IMR-90 (cell line): ENCODE results near the gene AAK1. TPM values are rescaled to one million over a fixed set of nuclear protein-coding genes. Genes with fewer than 3 reads are reported as not detected.

Experiments
- ATAC-seq: fragments of 200-7000 bp; cut with Tn5 transposase; 2 replicates; pipeline ENCODE4 v1.9.1; 2020; ENCODE audit warnings: low read depth, mild to moderate bottlenecking, moderate library complexity
- BruUV-seq: library from RNA; stranded (reverse); fragments of 400-500 nt; replicated peaks from 2 replicates; lab custom pipeline; 2021; lab: Mats Ljungman, UMichigan
- CTCF ChIA-PET: fragments of 300-600 bp; formaldehyde crosslinking; extraction: SDS; loops from one replicate; lab custom pipeline; 2021; ENCODE audit warnings: antibody characterized with exemption; lab: Yijun Ruan, JAX
- POLR2A ChIA-PET: fragments of 300-600 bp; sonication (Branson Sonifier 250); formaldehyde crosslinking; loops from one replicate; lab custom pipeline; 2022; ENCODE audit warnings: antibody characterized with exemption; ENCODE audit not compliant: unreplicated experiment; lab: Charles Lee
- DNase-seq: peaks from one replicate; pipeline ENCODE4 v3.0.0; 2013
- H2AFZ ChIP-seq: replicated peaks from 2 replicates; pipeline ENCODE3; 2013; ENCODE audit warnings: low read length, mild to moderate bottlenecking; ENCODE audit not compliant: poor library complexity
- H2AK5ac ChIP-seq: 2 replicates; pipeline ENCODE4 v1.6.1; 2013; ENCODE audit warnings: low read depth, low read length, inconsistent platforms
- H2AK9ac ChIP-seq: replicated peaks from 2 replicates; pipeline ENCODE3; 2013; ENCODE audit warnings: mild to moderate bottlenecking, low read depth, low read length, moderate library complexity; ENCODE audit not compliant: poor library complexity
- H2BK120ac ChIP-seq: 2 replicates; pipeline ENCODE4 v1.6.1; 2013; ENCODE audit warnings: low read depth, low read length, inconsistent platforms
- H2BK15ac ChIP-seq: 3 replicates; pipeline ENCODE4 v1.6.1; 2013; ENCODE audit warnings: low read depth, low read length, inconsistent platforms
- H2BK20ac ChIP-seq: 2 replicates; pipeline ENCODE4 v1.6.1; 2013; ENCODE audit warnings: low read depth, mild to moderate bottlenecking, inconsistent platforms, low read length, moderate library complexity
- H2BK5ac ChIP-seq: 2 replicates; pipeline ENCODE4 v1.6.1; 2013; ENCODE audit warnings: mild to moderate bottlenecking, low read depth, low read length, inconsistent platforms; ENCODE audit not compliant: poor library complexity, severe bottlenecking
- H3K14ac ChIP-seq: replicated peaks from 2 replicates; pipeline ENCODE4 v1.6.1; 2013; ENCODE audit warnings: low read depth, low read length, inconsistent platforms
- H3K18ac ChIP-seq: 2 replicates; pipeline ENCODE4 v1.6.1; 2013; ENCODE audit warnings: low read depth, low read length, control low read depth
- H3K23ac ChIP-seq: 2 replicates; pipeline ENCODE4 v1.6.1; 2013; ENCODE audit warnings: low read depth, low read length, inconsistent platforms
- H3K27ac ChIP-seq: 2 replicates; pipeline ENCODE4 v1.5.1; 2013; ENCODE audit warnings: mild to moderate bottlenecking, control low read depth, low read length; ENCODE audit not compliant: insufficient read depth
- H3K27me3 ChIP-seq: 2 replicates; pipeline ENCODE4 v1.6.1; 2013; ENCODE audit warnings: low read length; ENCODE audit not compliant: control insufficient read depth, insufficient read depth
- H3K36me3 ChIP-seq: 2 replicates; pipeline ENCODE4 v1.6.1; 2013; ENCODE audit warnings: low read length, mixed read lengths; ENCODE audit not compliant: control insufficient read depth, insufficient read depth
- H3K4ac ChIP-seq: 2 replicates; pipeline ENCODE4 v1.6.1; 2013; ENCODE audit warnings: low read depth, low read length, inconsistent platforms
- H3K4me1 ChIP-seq: 2 replicates; pipeline ENCODE4 v1.6.1; 2013; ENCODE audit warnings: low read length, mixed read lengths; ENCODE audit not compliant: control insufficient read depth, insufficient read depth
- H3K4me2 ChIP-seq: 2 replicates; pipeline ENCODE4 v1.6.1; 2013; ENCODE audit warnings: low read depth, mild to moderate bottlenecking, control low read depth, low read length, moderate library complexity
- H3K4me3 ChIP-seq: 2 replicates; pipeline ENCODE4 v1.5.1; 2013; ENCODE audit warnings: low read depth, mild to moderate bottlenecking, control low read depth, low read length, moderate library complexity; ENCODE audit not compliant: insufficient read depth
- H3K56ac ChIP-seq: 2 replicates; pipeline ENCODE4 v1.6.1; 2013; ENCODE audit warnings: low read length, inconsistent platforms; ENCODE audit not compliant: insufficient read depth; ENCODE audit errors: extremely low read depth
- H3K79me1 ChIP-seq, 2 experiments: 2 replicates each; pipeline ENCODE4 v1.6.1; 2013; ENCODE audit warnings: low read length in 2 of 2, inconsistent platforms in 1 of 2, low read depth in 1 of 2
- H3K9ac ChIP-seq: 2 replicates; pipeline ENCODE4 v1.6.1; 2013; ENCODE audit warnings: low read depth, low read length, control low read depth
- H3K9me1 ChIP-seq: 2 replicates; pipeline ENCODE4 v1.6.1; 2013; ENCODE audit warnings: low read length, inconsistent platforms; ENCODE audit not compliant: insufficient read depth
- H3K9me3 ChIP-seq: 2 replicates; pipeline ENCODE4 v1.6.1; 2013; ENCODE audit warnings: low read length; ENCODE audit not compliant: control insufficient read depth, insufficient read depth
- H4K20me1 ChIP-seq: 2 replicates; pipeline ENCODE4 v1.6.1; 2013; ENCODE audit warnings: low read length, inconsistent platforms; ENCODE audit not compliant: insufficient read depth
- H4K5ac ChIP-seq: 2 replicates; pipeline ENCODE4 v1.6.1; 2013; ENCODE audit warnings: mild to moderate bottlenecking, low read depth, low read length, control low read depth
- H4K8ac ChIP-seq, 2 experiments: 2 replicates each; pipeline ENCODE4 v1.6.1; 2013; ENCODE audit warnings: low read depth in 2 of 2, low read length in 2 of 2, control low read depth in 1 of 2, inconsistent platforms in 1 of 2
- H4K91ac ChIP-seq: 2 replicates; pipeline ENCODE4 v1.6.1; 2013; ENCODE audit warnings: low read depth, low read length, inconsistent platforms; ENCODE audit not compliant: insufficient read depth
- MAFK ChIP-seq: IDR thresholded peaks from 2 replicates; pipeline ENCODE4 v1.6.1; 2012; ENCODE audit warnings: low read depth, low read length, improper control_type of control experiment
- MXI1 ChIP-seq: IDR thresholded peaks from 2 replicates; pipeline ENCODE4 v1.6.1; 2012; ENCODE audit warnings: low read depth, mild to moderate bottlenecking, low read length, moderate library complexity, borderline replicate concordance
- RFX5 ChIP-seq: IDR thresholded peaks from 2 replicates; pipeline ENCODE4 v1.8.0; 2012; ENCODE audit warnings: low read depth, mild to moderate bottlenecking, low read length, moderate library complexity
- dilution Hi-C: fragments of 300-500 bp; cut with HindIII; formaldehyde crosslinking; loops from one replicate; pipeline ENCODE4 v1.14.3; 2018; ENCODE audit warnings: low sequenced_read_pairs; ENCODE audit not compliant: unreplicated experiment
- in situ Hi-C: fragments of 300-500 bp; cut with MboI; formaldehyde crosslinking; loops from 3 replicates; pipeline ENCODE4 v1.14.3; 2019; ENCODE audit warnings: low sequenced_read_pairs, inconsistent platforms, mixed read lengths
- intact Hi-C: fragments of 100-400 bp; cut with micrococcal nuclease; formaldehyde crosslinking; loops from 2 replicates; pipeline ENCODE4 v1.10.0; 2022
- polyA plus RNA-seq, 3 experiments: library from polyadenylated mRNA; depleted of rRNA; stranded (reverse); fragments of >200 nt; gene quantifications; 2 replicates each; pipeline ENCODE4 v1.2.3, GENCODE V29; 2012; ENCODE audit warnings: low replicate concordance in 1 of 3
- total RNA-seq: library from RNA; depleted of rRNA; stranded (reverse); fragments of >200 nt; gene quantifications from 2 replicates; pipeline ENCODE4 v1.2.3, GENCODE V29; 2012

AAK1 gene
- total and polyA plus RNA-seq, 2 of the 4 experiments (the other 2 are of a cell fraction): 21.9 to 26.5 TPM

- ATAC-seq (no peak), DNase-seq (no peak)
- H3K4me1 ChIP-seq: peaks cover 10% of the 10 kb centered on the region
- dilution Hi-C loops (no loop called here), in situ Hi-C loops (no loop called here), intact Hi-C loops (no loop called here)
- peaks cover 57 to 78% of the 10 kb centered on the region in 2 experiments for H3K79me1 ChIP-seq
- H3K4me2 ChIP-seq: no peak overlapping the region
- CTCF ChIA-PET: no interaction called here
- TF ChIP-seq MAFK: no peak
- no peak for TF ChIP-seq RFX5
- TF ChIP-seq MXI1: no peak
- H2AK9ac ChIP-seq: no peak overlapping the region
- no peak overlapping the region for H3K56ac ChIP-seq
- H3K9me1 ChIP-seq: peaks cover 20% of the 10 kb centered on the region
- no peak overlapping the region for H3K4ac ChIP-seq
- H2AFZ ChIP-seq: no peak overlapping the region
- no peak overlapping the region for H3K14ac ChIP-seq
- H4K91ac ChIP-seq: no peak overlapping the region
- peaks cover 3% of the 10 kb centered on the region for H3K36me3 ChIP-seq
- H3K23ac ChIP-seq: no peak overlapping the region
- H4K20me1 ChIP-seq: peaks cover 64% of the 10 kb centered on the region
- no peak overlapping the region for H4K5ac ChIP-seq
- no TSS peak for BruUV-seq
- no peak overlapping the region for H2AK5ac ChIP-seq
- no peak overlapping the region for H4K8ac ChIP-seq
- H3K27me3 ChIP-seq: no peaks in the 10 kb centered on the region
- POLR2A ChIA-PET: no interaction called here
- H2BK120ac ChIP-seq: no peak overlapping the region
- H3K27ac ChIP-seq: no peak overlapping the region
- H3K9me3 ChIP-seq: no peaks in the 10 kb centered on the region
- no peak overlapping the region for H2BK20ac ChIP-seq
- no peak overlapping the region for H2BK15ac ChIP-seq
- H3K4me3 ChIP-seq: no peak overlapping the region
- H3K18ac ChIP-seq: no peak overlapping the region
- H2BK5ac ChIP-seq: no peak overlapping the region
- H3K9ac ChIP-seq: no peak overlapping the region
Observed at GRCh38 chr2:69592511-69592910, 51.0 kb downstream of the AAK1 start.
